ENCODE results near the gene ABAT. TPM values are rescaled to one million over a fixed set of nuclear protein-coding genes. Genes with fewer than 3 reads are reported as not detected.

The ABAT gene
- total RNA-seq, 4 donors from 2014 or later, result 9.0 to 16.9 (median 13.4) TPM

DNA sequence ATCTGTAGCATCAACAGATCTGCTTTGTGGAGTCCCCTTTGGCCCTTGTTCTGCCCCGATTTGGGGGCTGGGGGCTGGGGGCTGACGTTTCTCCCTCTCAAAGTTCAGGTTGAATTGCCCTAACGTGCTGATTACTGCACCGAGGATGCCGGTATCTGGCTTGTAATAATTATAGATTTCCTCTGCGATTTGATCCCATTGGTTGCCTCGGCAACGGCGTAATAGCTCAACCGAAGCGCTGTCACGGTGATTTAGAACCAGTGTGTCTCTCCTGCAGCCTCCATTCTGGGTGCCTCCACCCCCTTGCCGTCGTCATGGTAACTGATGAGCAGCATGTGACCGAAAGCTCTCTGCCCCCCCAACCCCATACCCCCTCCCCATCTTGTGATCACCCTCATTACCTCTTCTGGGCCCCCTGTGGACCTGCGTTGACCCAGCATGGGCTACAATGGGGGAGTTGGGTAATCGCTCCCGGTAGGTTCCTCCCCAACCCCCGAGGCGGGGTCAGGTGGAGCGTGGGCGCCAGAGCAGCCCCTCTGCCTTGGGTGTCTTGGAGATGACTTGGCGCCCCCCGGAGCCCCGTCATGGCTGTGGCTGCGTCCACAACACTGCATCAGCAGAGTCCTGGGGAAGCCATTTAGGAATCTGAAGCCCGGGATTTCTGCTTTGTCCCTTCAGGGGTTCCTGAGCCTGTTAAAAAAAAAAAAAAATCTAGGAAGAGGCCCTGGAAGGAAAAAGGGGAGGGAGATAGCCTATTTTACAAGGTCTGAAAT lies 38.4 kb downstream of the ABAT start:
- TF ChIP-seq POLR2AphosphoS5 (IDR thresholded peaks at IDR 0.05) (no peak), POLR2A (IDR thresholded peaks at IDR 0.05; ENCODE audit: low read depth) (no peak), CTCF (IDR thresholded peaks at IDR 0.05) (no peak), EP300 (IDR thresholded peaks at IDR 0.05) (no peak)
- Histone ChIP-seq H3K4me1 (no peaks in the 10 kb centered on the region), H3K4me3 (no peak overlapping the region), H3K36me3 (peaks cover 0 to 9% (median 2%) of the 10 kb centered on the region in 4 donors), H3K27me3 (no peaks in the 10 kb centered on the region), H3K27ac (replicated peaks in 1 of 4) (no peak overlapping the region), H3K9me3 (peaks cover 0 to 7% (median 2%) of the 10 kb centered on the region in 4 donors)
- 25% methylated on average over 21 of the region's 27 CpGs for WGBS
- intact Hi-C loops (cut with DNase I), result no loop called here
- DNase-seq (ENCODE audit: extremely low spot score), result no peak

DNA sequence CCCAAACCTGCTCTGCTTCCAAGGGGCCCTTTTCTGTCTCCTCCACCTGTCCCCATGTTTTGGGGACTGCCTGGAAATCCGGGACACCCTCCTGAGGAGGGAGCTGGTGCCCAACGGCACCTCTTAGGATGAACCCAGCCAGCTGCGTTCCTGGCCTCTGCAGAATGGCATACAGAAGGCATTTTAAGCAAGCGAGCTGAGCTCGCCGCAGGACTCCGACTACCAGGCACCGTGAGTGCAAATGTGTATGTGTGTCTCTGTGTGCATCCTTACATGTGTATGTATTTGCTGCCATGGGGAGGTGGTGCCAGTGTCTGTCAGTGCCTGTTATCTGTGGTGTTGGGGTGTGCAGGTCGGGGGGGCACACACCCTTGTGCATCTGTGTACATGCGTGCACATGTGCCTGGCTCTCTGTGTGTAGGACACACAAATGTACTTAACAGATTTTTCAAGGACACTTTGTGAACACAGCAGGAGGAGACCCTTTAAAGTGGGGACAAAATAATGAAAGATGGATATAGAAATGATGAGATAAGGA lies 39.3 kb downstream of the ABAT start:
- WGBS, result 86% methylated on average over 9 of the region's 10 CpGs
- Histone ChIP-seq H3K4me1 (no peaks in the 10 kb centered on the region), H3K27ac (replicated peaks in 1 of 4) (no peak overlapping the region), H3K36me3 (peaks cover 0 to 9% (median 2%) of the 10 kb centered on the region in 4 donors), H3K4me3 (no peak overlapping the region), H3K27me3 (no peaks in the 10 kb centered on the region), H3K9me3 (peaks cover 0 to 9% (median 2%) of the 10 kb centered on the region in 4 donors)
- intact Hi-C loops (cut with DNase I), result no loop called here
- TF ChIP-seq CTCF (IDR thresholded peaks at IDR 0.05) (no peak), POLR2A (IDR thresholded peaks at IDR 0.05; ENCODE audit: low read depth) (no peak)
- no peak for DNase-seq (ENCODE audit: extremely low spot score)

- intact Hi-C loops (cut with DNase I), result no loop called here
- H3K4me1 ChIP-seq, result no peaks in the 10 kb centered on the region
- H3K27me3 ChIP-seq, result no peaks in the 10 kb centered on the region
- TF ChIP-seq POLR2A (IDR thresholded peaks at IDR 0.05; ENCODE audit: low read depth) (no peak), POLR2AphosphoS5 (IDR thresholded peaks at IDR 0.05) (no peak), CTCF (IDR thresholded peaks at IDR 0.05) (no peak), EP300 (IDR thresholded peaks at IDR 0.05) (no peak)
- H3K9me3 ChIP-seq, result peaks cover 0 to 9% (median 2%) of the 10 kb centered on the region in 4 donors
- 89% methylated on average over 7 of the region's 7 CpGs for WGBS
- no peak overlapping the region for H3K27ac ChIP-seq (replicated peaks in 1 of 4)
- H3K4me3 ChIP-seq, result no peak overlapping the region
- DNase-seq (ENCODE audit: extremely low spot score), result no peak
- peaks cover 0 to 9% (median 2%) of the 10 kb centered on the region in 4 donors for H3K36me3 ChIP-seq
Observed at GRCh38 chr16:8714174-8714573, 39.8 kb downstream of the ABAT start.

DNA sequence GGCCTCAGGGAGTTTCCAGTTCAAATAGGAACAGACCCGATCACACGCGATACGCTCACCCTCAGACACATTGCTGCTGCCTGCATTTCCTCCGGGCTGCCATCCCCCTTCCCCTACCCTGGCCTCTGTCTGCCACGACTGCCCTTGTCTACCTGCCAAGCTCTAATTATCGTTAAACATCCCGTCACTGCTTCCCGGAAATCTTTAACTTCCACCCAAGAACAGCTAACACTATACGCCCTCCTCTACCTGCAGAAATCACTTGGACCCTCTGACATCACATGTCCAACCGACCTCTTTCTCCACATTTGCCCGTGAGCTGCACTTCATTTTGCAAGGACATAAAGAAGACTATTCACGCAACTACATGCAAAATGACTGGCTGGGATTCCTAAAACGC lies 40.4 kb downstream of the ABAT start:
- Histone ChIP-seq H3K36me3 (peaks cover 0 to 9% (median 2%) of the 10 kb centered on the region in 4 donors), H3K27me3 (no peaks in the 10 kb centered on the region), H3K4me1 (no peaks in the 10 kb centered on the region), H3K4me3 (no peak overlapping the region), H3K9me3 (peaks cover 0 to 9% (median 2%) of the 10 kb centered on the region in 4 donors), H3K27ac (replicated peaks in 1 of 4) (no peak overlapping the region)
- TF ChIP-seq POLR2AphosphoS5 (IDR thresholded peaks at IDR 0.05) (no peak), CTCF (IDR thresholded peaks at IDR 0.05) (no peak), POLR2A (IDR thresholded peaks at IDR 0.05; ENCODE audit: low read depth) (no peak), EP300 (IDR thresholded peaks at IDR 0.05) (no peak)
- intact Hi-C loops (cut with DNase I), result no loop called here
- WGBS, result 86% methylated on average over 14 of the region's 14 CpGs
- no peak for DNase-seq (ENCODE audit: extremely low spot score)

Data from esophagus muscularis mucosa (tissue), 4 donors.